HG02610 (cell line): ENCODE data around the gene ZGPAT.
"Not testable (repeated sequence)": the region's sequence is repeated elsewhere in the genome, so short reads cannot be mapped to it uniquely, and the experiment has no call there.

ENCODE experiments used
- ATAC-seq: cut with Tn5 transposase; IDR thresholded peaks from one replicate; pipeline ENCODE4 v1.9.1; 2021; ENCODE audit warnings: mild to moderate bottlenecking, moderate library complexity; ENCODE audit not compliant: unreplicated experiment

The ZGPAT gene

DNA sequence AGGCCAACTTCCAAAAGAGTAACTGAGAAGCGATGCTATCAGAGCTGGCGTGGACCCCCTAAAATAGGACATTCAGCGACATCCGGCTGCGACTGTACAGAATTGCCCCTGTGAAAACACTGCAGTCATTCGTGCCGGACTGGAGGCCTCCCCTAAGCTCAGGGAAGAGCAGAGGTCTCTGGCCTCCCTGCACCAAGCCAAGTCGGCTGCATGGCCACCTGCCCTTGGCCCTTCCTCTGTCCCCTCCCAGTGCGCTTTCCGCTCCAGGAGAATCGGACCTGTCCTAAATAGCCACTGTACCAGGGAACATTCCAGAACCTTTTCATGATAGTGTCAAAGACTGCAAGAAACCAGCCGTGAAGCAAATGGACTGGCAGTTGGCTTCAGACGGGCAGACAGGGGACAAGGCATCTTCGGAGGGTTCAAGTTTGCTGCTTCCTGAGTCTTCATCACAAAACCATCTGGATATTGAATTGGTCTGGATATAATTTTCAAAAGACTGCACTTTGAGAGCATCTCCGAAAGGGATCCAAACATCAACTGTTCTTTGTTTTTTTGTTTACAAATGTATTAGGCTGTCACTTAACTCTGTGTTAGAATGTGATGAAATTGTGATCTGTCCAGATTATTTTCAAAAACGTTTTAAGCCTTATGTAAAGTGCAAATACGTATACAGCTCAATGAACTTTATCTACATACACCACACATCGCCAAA, 48.3 kb downstream of the ZGPAT start:
- ATAC-seq: no peak

DNA sequence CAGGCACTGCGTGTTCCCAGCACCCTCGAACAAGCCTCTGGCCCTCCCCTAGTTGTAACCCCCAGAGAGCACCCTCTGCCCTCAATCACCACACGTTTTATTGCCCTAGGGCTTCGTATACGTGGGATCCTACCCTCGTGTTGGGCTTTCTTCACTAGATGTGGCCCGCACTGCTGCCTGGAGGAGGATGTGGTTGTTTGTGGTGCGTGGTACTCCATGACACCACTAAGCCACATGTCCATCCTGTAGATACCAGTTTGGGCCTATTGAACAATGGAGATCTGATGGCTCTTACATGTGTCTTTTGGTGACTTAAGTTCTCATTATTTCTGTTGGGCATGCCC, 48.8 kb downstream of the ZGPAT start:
- no peak for ATAC-seq

DNA sequence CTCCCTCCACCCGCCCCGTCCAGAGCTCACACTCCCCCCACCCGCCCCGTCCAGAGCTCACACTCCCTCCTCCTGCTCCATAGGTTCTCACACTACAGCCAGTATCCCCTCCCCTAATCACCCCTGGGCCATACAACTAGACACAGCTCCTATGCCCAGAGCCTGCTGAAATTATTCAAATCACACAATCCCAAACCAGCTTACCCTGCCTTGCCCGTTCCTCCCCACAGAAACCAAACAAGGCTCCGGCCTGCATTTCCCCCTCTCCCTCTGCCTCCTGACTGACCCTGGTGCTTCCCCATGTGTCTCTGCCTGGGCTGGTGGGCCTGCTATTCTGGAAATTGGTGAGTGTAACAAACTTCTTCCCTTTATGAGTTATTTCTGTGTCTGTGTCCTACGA, 50.3 kb downstream of the ZGPAT start:
- ATAC-seq: no peak

DNA sequence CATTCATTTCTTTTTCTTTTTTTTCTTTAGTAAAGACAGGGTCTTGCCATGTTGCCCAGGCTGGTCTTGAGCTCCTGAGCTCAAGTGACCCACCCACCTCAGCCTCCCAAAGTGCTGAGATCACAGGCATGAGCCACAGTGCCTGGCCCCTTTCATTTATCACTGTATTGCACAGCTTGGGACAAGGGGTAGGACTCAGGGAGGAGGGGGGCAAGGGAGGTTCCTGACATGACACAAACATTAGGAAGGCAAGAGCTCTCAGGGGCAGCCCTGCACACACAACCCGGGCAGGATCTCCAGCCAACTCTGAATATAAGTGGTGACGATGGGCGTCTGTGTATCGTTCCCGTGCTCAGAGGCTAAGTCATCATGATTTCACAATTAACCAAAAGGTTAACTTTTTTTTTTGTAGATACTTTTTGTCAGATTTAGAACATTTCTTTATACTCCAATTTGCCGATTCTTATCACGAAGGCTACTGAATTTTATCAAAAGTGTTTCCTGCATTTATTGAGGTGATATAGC, 51.6 kb downstream of the ZGPAT start:
- no peak for ATAC-seq

DNA sequence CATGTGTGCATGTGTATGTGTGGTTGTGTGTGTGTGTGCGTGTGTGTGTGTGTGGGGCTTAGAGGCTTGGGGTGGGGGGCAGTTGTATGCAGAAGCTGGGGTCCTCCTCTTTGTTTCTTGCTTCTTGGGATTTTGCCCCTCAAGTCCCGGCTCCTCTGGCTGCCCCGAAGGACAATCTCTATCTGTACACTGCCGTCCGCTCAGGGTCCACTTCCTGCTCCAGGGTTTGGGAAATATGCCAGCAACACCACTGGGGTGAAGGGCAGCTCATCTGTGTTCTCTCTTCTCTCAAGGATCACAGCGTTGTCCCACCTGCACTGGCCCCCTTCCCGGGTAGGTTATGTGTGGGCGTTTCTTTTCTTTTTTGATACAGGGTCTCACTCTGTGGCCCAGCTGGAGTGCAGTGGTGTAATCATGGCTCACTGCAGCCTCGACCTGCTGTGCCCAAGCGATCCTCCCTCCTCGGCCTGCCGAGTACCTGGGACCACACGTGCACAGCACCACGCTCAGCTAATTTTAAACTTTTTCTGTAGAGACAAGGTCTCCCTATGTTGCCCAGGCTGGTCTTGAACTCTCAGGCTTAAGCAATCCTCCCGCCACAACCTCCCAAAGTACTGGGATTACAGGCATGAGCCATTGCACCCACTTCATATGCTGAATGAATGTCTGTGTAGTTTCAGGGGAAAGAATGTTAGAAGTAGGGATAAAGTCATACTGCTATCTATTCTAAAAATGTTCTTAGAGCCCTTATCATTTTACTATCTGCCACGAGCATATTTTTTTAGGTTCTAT, 57.4 kb downstream of the ZGPAT start:
- ATAC-seq: no peak

DNA sequence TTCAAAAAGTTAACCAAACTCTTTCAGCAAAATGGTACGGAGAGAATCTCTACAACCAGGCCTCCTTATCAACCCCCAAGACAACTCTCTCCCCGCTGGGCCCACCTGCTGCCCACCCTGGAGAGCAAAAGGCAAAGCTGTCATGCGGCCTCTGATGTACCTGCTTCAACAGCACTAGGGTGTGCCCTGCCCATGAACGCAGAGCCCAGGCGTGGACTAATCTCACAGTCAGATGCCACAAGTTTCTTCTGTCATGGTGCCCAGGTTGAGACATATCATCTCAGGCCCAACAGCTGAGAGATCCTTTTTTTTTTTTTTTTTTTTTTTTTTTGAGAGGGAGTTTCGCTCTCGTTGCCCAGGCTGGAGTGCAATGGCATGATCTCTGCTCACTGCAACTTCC, 58.1 kb downstream of the ZGPAT start:
- ATAC-seq: no peak

DNA sequence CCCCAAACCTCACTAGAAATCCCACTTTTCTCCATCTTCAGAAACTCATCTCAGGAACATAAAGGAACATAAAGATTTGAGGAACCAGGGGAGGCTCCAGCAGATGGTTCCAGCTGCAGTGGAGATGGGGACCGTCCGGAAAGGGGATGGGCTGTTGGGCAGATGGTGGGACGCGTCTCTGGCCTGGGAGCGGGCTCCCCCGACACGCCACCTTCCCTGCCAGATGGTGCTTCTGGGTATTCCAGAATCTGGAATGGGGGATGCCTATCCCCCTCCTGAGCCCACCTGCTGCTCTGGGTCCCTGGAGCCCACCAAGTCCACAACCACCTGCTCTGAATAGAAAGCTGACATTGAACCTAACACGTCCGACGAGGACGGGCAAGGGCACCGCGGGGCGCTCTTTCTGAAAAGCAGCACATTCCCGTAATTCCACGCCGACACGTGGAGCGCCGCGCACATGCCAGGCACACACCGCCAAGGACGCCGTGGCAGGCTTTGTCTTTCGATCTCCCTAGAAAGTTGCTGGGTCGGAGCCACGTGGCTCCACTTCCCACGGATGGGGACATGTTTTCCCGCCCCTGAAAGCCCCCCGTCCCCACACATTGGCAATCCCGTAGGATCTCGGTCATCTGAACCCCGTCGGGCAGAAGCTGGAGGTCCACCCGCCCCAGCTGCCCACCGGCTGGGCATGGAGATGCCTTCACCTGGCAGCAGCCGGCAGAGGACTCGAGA, 59.0 kb downstream of the ZGPAT start:
- no peak for ATAC-seq

DNA sequence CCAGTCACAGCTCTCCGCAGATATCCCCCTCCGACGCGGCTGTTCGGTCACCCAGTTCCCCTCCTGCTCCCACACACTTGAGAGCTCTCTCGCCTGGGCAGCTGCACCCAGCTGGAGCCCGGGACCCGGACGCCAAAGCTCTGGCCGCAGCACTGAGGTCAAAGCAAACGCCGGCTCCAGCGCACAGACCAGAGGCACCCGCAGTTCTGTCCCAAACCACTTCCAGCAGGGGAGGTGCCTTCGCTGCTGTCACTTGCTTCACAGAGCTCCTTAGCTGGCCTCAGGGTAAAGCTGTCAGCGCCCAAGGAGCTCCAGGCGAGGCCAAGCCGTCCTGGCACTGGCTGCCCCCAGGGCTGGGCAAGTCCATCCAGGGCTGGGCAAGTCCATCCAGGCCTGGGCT, 59.6 kb downstream of the ZGPAT start:
- ATAC-seq: no peak

DNA sequence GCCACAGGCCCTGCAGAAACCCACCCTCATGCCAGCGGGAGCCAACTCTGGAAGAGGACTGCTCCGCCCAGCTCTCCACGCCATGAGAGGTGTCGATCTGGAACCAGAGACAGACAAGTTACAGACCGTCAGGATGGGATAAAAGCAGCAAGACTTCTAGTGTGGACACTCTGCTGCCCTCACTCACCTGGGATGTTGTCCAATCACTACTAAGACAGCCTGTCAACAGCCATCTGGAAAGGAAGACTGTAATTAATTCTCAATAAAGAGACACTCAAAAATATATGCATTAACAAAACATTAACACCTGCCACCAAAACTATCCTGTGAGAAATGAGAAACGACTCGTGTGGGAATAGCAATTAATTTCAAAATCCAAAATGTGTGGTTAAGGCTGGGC, 60.0 kb downstream of the ZGPAT start:
- no peak for ATAC-seq

DNA sequence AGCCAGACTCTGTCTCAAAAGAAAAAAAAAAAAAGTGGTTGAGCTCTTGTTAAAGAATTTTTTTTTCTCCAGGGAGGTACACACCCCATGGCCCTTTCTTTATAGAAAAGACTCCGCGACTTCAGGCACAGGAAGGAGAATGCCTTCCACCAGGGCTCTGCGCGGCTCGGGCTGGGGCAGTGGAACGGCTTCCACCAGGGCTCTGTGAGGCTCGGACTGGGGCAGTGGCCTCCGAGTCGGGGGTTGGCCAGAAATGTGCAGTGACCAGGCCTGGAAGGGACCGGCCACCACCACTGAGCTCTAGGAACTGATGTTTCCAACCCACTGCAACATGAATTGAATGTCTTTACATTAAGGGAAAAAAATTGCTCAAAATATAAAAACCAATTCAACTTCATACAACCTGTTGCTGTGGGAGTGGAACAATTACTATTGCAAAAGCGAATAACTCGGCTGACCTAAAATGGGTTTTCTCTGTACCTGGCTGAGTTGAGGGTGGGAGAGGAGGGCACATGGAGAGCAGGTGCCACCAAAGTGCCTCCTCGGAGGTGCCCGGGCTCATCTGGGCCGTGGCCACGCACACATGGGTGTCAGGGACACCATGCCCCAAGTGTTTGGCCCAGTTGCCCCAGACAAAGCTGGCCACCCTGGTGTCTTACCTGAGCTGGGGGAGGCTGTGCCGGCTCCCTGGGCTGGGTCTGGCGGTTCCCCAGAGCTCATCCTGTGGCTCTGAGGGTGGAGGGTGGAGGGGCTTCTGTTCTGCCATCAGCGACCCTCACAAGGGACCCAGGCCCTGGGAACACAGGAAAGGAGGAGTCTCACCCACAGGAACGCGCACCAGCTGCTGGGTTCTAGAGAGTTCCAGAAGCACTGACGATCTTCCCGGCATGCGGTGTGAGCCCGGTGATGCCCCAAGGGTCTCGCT, 61.0 kb downstream of the ZGPAT start:
- no peak for ATAC-seq

DNA sequence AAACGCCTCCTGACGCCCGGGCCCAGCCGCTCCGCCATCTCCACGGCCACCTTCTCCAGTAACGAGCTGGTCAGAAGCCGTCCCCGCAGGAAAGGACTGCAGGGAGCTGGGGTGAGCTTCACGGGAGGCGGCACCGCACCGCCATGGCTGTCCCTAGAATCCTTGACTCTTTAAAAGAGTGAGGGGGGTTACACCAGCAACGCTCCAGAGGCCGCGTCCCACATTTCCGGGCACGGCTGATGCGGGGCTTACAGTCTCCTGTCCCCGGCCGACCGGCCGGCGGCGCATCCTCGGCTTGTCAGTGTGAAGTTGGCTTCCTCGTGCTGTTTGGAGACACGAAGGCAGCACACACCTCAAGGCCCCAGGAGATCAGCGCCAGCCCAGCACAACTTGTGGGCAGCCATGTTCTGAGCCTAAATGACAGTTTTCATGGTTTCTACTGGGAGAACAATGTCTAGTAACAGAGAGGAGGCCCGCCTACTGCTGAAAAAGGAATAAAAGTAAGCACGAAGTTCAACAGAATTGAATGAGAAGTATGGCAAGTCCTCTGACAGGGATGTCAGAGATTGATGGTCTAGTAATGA, 62.1 kb downstream of the ZGPAT start:
- ATAC-seq: no peak

DNA sequence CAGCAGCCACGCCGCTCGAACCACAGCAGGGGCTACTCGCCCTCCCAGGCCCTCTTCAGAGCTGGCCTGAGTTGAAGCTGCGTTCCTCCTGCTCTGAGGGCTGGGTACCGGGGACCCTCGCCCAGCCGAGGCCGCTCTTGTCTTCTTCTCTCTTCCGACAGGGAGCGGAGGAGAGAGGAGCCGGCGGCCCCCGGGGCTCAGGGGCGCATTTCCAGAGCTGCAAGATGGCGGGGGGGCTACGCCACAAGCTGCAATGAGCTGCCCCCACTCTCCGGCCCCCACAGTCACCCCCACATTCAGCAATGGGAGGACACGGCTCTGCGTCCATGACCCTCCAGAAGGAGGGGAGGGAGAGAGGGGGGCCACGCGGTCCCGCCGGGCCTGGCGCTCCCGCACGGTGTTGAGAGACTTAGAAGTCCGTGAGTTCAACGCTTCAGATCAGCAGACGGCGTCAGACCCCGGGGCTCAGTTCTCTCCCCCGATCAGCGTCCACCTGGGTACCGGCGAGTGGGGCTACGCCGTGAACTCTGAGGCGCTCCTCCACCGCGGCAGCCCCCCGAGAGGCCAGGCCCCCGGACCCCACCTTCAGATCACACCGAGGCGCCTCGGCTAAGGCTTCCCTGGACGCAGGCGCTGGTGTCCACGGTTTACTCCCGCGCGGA, 63.3 kb downstream of the ZGPAT start:
- ATAC-seq: no peak

DNA sequence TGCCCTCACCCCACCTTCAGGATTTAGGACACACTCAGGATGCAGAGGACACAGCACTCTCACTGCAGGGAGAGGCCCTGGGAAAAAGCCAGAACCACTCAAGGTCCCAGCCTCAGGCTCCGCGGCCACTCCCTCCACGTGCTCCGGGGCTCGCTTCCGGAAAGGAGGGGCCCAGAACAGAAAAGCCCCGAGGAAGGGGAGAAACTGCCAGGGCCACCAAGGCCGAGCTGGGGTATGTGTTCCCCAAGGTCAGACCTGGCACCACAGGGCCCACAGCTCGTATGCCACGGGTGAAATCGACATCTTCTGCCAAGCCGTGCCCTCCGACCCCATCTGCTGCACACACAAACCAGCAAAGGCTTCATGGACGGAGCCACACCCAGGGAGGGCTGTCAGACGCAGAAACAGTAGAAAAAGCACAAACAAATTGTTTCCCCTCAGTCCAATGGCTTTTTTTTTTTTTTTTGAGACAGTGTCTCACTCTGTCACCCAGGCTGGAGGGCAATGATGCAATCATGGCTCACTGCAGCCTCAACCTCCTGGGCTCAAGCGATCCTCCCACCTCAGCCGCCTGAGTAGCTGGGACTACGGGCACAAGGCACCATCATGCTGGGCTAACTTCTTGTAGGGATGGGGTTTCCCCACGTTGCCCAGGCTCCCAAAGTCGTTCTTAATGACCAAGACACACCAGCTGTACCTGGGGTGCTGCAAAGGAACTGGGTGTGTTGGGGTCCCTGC, 65.1 kb downstream of the ZGPAT start:
- ATAC-seq: no peak

DNA sequence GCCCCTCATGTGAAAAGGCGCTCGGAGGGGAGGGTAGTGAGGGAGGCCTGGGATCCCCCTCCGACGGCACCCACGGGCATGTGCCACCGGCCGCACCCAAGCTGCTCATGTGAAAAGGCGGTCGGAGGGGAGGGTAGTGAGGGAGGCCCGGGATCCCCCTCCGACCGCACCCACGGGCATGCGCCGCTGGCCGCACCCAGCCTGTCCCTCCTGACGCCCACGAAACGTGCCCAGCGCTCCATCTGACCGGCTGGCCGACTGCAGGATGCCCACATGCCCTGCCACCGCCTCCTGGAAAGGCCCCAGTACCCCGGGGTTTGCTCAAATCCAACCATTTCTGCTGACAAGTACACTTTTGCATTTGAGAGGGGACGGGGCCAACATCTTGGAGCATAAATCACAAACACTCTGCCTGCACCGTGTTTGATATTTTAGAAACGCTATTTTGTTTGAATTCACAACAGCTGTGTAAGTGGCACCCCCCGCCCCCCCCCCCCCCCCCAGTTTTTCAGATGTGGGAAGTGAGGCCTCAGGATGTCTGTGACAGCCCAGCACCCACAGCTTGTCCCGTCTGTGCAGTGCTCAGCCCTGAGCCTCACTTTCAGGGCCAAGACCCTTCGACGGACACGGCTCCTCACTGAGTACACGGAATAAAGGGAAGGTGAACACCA, 65.9 kb downstream of the ZGPAT start:
- no peak for ATAC-seq

DNA sequence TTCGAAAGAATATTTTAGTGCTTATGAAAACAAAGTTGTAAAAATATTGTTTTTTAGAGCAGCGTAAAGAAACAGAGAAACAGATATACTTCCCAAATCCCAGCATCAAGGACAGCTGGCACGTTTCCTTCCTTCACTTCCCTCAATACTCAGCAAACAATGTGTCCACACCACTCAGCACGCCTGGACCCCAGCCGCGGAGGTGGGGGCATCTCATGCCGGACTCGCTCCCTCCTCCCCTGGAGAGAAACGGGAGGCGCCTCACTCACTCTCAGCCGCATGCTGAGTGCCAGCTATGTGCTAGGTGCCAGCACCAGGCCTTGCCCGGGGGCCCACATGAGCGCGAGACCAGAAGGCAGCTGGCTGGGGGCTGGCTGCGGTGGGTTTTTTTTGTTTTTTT, 66.5 kb downstream of the ZGPAT start:
- ATAC-seq: no peak

DNA sequence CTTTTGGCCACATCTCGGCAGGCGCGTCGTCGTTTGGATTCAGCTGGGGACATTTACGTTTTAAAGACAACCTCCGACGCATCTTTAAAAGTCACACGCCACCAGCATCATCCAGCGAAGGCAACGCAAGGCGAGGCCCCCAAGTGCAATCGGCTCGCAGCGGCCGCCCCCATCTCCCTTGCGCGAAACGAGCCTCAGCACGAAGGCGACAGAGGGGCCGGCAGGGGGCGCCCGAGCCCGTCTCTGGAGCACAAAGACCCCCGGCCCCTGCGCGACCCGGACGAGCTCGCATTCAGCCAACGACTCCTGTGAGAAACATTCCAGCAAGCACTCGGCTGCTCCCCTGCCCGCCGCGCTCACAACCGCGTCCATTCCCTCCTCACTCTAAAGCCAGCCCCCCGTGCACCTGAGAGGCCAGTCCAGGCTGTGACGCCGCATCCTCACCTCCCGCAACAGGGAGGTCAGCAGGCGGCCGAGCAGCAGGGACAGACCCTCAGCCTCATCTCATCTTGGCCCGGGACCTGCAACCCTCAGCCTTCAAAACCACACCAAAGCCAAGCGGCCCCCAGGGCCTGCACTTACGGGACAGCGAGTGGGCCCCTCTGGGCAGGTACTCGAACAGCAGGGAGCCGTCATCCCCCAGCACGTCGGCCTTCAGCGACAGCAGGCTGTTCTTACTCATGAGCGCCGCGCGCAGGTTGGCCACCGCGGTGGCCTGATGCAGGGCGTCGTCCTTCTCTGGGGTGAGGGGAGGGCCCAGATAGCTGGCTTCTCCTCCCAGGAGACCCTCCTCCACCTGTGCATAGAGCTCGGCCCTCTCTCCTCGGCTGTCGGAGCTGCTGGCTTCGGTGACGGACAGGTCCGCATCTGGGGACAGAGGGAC, 67.5 kb downstream of the ZGPAT start:
- ATAC-seq: no peak

DNA sequence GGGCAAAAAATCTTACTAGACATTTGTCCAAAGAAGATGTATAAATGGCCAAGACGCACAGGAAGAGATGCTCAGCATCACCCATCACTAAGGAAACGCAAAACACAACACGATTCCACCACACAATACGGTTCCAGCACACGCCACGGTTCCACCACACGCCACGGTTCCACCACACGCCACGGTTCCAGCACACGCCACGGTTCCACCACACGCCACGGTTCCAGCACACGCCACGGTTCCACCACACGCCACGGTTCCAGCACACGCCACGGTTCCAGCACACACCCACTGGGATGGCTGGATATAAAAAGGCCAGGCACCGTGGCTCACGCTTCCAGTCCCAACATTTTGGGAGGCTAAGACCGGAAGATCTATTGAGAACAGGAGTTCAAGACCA, 69.0 kb downstream of the ZGPAT start:
- not testable (repeated sequence) for ATAC-seq

DNA sequence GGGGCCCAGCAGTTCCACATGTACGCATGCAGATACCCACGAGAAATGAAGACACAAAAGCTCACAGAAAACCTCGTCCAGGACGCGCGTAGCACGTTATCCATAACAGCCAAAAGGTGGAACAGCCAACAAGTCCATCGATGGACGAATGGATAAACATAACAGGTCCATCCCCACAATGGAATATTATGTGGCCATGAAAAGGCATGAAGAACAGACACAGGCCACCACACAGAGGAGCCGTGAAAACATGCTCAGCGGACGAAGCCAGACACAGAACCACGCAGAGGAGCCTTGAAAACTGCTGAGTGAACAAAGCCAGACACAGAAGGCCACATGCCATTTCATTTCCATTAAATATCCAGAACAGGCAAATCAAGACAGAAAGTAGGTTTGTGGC, 69.8 kb downstream of the ZGPAT start:
- no peak for ATAC-seq
